COR-L47 (cell line): ENCODE data around the gene ITGA2B.
A peak's percentile ranks its signal among the peaks of the same experiment; 100 is the strongest.
"Not testable (repeated sequence)": the region's sequence is repeated elsewhere in the genome, so short reads cannot be mapped to it uniquely, and the experiment has no call there.

Experiments
- DNase-seq: peaks from one replicate; lab custom pipeline; 2025; lab: John Stamatoyannopoulos, UW

Gene ITGA2B

GRCh38 chr17:44368391-44369243, 20.8 kb downstream of the ITGA2B start:
- DNase-seq = not testable (repeated sequence)

- DNase-seq = no peak
These were observed 22.0 kb downstream of the ITGA2B start for GRCh38 chr17:44367231-44367979.

DNA sequence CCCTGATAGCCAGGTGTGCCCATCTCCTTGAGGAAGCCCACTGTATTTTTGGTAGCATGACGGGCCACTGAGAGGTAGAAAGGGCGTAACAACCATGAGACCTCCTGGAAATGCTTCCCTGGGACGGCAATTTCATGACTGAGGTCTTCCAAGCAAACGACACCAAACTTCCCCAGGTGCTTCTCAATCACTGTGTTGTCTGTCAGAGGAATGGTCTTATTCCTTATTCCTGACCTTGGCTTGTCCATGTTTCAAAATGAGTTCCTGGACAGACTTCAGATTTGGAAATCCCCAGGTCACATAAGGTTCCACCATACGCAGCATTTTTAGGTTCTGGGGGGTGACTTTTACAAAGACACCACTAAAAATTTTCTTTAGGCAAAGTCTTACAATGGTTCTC, 24.4 kb downstream of the ITGA2B start:
- DNase-seq = not testable (repeated sequence)

DNA sequence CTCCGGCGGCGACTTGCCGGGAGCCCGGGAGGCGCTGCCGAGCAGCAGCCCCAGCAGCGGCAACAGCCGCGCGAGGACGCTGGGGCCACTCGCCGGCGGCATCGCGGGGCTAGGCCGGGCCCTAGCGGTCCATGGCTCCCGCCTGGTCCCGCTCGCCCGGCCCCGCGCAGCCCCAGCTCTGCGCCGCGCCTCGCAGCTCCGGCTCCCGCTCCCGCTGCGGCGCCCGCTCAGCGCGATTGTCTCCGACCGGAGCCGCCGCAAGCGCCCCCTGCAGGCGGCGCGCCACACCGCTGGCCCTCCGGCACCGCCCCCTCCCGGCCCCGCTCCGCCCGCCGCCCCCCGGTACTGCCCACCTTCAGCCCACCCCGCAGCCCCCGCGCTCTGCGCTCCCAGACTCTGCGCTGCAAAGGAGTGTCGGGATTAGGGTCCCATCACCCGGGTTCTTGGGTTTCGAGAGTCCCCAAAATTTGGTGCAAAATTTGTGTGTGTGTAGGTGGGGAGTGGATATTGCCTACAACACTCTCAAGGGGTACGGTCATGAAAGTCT, 25.8 kb downstream of the ITGA2B start, which contains the start of gene FAM171A2:
Gene FAM171A2 (minus strand): TSS at position 241 of the 547 bp plus-strand sequence. CDS start 139 bp downstream, at position 102.
- peak; percentile 53 for DNase-seq

- peak; percentile 58 for DNase-seq
These were observed 26.4 kb downstream of the ITGA2B start for GRCh38 chr17:44362949-44363612.

DNA sequence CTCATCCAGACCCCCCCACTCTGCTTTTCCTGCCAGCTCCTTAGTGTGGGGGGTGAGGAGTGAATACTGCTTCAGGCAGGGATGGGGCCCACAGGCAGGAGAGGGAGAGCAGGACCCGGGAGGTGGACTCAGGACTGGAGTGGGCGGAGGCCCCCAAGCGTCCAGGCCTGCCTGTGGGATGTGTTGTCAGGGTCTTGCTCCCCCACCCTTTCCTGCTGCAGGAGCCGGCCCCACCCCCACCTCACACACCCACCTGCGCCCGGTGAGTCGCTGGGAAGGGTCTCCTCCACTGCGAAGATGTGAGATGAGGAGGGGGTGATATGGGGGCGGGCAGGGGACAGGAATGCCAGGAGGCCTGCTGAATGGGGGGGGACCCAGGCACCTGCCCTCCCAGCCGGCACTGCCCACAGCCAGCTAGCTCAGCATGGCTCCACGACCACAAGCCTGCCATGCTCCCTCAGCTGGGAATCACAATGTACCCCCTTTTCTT, 26.9 kb downstream of the ITGA2B start:
- no peak for DNase-seq

- peak; percentile 42 for DNase-seq
These were observed 27.9 kb downstream of the ITGA2B start for GRCh38 chr17:44361292-44362260.

DNA sequence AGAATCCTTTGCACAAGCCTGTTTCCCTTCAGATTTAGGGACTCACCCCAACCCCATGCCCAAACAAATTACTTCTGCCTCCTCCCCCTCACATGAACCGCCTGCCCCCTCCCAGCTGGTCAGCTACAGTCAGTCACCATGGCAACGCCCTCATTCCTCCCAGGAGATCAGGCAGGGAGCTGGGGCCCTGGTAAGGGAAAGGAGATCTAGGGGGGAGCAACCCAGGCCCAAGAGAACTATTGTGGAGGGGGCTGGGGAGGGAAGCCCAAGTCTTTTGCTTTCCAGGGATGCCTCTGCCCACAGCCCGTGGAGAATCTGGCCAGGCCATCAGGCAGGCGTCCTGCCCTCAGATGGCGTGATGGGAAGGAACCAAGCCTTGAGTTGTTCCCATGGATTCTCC, 28.6 kb downstream of the ITGA2B start:
- DNase-seq = no peak

GRCh38 chr17:44360144-44360533, 29.3 kb downstream of the ITGA2B start:
- no peak for DNase-seq

DNA sequence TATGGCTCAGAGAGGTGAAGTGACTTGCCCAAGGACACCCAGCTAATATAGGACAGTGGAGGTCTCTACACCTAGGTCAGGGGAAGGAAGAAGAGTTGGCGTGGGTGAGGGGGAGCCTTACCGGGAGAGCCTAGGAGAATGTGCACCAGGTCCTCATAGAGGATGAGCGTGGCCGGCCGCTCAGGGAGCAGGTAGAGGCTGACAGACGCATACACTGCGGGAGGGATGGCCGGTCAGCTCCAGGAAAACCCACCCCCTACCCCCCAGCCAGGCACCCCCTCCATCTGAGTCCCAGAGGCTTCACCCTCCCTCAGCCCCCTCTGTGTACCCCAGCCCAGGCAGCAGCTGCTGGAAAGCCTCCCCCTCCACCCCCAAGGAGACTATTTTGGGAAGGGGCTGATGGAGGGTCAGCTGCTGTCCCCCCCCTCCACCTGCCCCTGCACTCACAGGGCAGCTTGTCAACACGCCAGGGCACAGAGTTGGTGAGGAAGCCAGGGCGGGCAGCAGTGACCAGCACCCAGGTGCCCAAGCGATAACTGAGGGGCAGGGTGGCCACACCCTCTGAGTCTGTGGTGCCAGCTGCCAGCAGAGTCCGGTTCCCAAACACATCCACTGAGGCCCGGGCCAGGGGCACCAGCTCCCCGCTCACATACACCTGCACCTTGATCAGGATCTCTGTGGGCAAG, 29.8 kb downstream of the ITGA2B start:
- DNase-seq = no peak

GRCh38 chr17:44359006-44359405, 30.4 kb downstream of the ITGA2B start:
- no peak for DNase-seq

GRCh38 chr17:44358066-44358465, 31.4 kb downstream of the ITGA2B start:
- no peak for DNase-seq

GRCh38 chr17:44356241-44356640, 33.2 kb downstream of the ITGA2B start:
- DNase-seq = no peak

DNA sequence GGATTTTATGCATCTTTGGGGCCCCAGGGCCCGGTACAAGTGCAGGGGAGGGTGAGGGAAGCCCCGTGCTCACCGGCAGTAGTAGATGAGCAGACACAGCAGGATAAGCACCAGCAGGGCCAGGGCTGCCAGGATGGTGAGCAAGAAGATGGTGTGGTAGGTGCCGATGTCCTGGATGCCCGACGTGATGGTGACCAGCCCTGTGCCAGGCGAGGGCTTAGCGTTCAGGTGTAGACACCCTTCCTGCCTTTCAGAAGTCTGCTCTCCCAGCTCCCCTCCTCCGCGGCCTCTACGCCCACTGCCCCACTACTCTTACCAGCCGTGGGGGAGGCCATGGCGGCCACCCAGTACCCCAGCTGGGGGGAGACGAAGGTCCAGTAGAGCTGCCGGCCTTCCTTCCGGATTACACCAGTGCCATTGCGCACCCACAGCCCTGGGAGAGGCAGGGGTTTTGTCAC, 33.8 kb downstream of the ITGA2B start:
- DNase-seq = no peak

DNA sequence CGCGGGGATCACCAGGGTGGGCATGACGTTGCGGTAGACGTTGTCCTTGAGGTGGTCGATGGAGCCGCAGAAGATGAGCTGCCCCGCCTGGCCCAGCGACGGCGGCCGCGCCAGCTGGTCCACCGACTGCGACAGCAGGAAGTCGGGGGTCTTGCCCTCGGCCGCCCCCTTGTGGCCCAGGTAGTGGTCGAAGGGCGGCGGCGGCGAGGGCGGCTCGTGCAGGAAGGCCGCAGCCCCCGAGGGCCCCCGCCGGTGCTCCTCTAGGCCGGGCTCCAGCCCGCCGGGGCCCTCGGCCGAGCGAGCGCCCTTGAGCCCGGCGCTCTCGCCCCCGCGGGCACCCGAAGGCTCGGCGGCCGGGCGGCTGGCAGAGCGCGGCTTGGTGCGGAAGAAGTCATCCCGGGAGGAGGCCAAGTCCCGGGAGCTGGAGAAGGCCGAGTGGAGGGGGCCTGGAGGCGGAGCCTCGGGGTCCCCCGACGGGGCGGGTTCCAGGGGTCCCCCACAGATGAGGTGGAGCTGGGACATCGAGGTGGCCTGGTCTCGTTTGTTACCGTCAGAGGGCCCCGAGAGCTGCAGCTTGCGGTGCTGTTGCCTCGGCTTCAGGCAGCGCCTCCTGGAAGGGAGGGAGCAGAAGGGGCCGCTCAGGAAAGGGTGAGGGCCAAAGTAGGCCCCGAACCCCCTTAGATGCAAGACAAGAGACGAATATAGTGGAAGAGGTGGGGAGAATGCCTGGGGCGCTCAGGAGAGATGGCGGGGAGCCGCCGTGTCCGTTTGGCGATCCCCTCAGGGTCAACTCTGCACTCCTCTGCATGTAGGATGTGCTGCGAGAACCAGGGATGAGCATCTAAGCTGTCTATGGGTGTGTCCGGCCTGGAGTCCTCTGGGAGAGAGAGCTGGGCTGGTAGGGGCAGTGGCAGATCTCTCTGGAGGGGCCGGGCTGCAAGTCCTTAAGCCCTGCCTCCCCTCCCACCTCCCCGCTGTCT, 34.6 kb downstream of the ITGA2B start:
- no peak for DNase-seq

DNA sequence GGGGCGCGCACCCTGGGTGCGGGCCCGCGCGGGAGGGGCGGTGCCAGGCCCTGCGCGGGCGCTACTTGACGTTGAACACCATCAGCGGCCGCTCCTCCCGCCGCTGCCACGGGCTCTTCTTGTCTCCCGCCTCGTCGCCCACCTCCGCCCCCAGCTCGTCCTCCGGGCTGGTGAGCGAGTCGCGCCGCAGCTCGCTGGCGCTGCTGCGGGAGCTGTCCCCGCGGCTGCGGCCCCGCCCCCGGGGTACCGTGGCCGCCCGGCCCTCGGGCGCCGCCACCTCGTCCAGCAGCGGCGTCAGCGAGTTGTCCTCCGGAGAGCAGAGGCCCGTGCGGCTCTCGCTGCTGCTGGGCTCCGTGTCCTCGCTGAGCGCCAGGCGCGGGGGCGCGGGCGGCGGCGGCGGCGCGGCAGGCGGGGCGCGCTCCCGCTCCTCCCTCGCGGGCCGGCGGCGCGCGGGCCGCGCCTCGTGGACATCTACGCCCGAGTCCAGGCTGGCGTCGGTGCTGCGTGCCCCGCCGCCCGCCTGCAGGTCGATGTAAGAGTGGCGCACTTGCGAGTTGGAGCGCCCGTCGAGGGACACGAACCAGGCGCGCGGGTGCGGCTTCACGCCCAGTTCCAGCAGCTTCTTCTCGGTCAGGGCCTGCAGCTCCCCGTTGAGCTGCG, 35.6 kb downstream of the ITGA2B start:
- no peak for DNase-seq

DNA sequence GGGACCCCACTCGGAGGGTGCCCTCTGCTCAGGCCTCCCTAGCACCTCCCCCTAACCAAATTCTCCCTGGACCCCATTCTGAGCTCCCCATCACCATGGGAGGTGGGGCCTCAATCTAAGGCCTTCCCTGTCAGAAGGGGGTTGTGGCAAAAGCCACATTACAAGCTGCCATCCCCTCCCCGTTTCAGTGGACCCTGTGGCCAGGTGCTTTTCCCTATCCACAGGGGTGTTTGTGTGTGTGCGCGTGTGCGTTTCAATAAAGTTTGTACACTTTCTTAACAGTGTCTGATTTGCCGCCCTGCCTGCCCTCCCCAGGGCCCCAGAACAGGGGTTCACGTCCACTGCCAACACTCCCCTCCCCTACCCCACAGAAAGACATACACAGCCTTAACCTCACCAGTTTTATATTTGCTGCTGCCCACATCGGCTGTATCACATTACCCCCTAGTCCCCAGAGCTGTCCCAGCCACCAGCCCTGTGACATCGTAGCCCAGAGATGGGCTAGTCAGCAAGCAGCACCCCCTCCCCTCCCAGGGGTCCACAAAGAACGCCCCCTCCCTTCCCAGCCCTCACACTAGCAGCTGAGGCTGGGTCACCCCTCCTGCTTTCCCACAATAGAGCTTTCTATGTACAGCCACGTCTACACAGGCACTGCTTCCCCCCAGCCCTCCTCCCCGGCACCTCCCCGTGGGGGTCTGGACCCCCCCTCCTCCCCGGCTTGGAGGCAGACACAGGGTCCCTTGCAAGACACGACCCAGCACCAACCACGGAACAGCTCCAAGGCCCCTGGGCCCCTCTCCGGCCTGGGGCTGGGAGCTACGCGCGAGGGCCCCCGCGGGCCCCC, 36.4 kb downstream of the ITGA2B start:
- no peak for DNase-seq
